GM12878 (cell line): ENCODE results near the gene STRA8.

Source experiments
- STAT1 ChIP-seq: fragments of 450-650 bp; conservative IDR thresholded peaks from 2 replicates; pipeline ENCODE4 v1.6.1; 2014; ENCODE audit warnings: antibody characterized with exemption, mild to moderate bottlenecking
- TAF1 ChIP-seq: IDR thresholded peaks from 2 replicates; pipeline ENCODE4 v1.6.1; 2011; ENCODE audit warnings: mild to moderate bottlenecking, low read depth, low read length, borderline replicate concordance

DNA sequence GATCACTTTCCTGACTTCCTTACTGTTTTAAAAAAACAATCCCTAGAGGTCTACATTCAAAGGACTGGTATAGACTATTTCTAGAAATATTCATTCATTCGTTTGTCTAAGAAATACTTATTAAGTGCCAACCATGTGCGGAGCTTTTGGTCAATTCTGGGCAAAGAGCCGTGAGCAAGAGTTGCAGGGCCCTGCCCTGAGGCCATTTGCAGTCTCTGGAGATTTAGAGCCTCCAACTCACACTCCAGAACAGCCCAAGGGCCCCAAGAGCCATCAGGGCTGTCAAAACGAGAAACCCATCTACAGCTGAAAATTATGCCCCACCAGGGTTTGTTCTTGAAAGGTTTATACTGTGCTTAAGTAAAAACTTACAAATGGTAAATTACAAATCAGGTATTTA, 38.5 kb upstream of the STRA8 start:
- no peak for TF ChIP-seq TAF1
- no peak for TF ChIP-seq STAT1
